DMS 273 (cell line): ENCODE measurements around the gene CDH23.

Source experiments
- DNase-seq: peaks from one replicate; lab custom pipeline; 2025; ENCODE audit not compliant: unreplicated experiment; lab: John Stamatoyannopoulos, UW

The CDH23 gene

GRCh38 chr10:71695502-71696476 is 299.1 kb downstream of the CDH23 start:
- DNase-seq: peak; percentile 14

GRCh38 chr10:71696628-71697326 is 300.1 kb downstream of the CDH23 start:
- DNase-seq: peak; percentile 74

- no peak for DNase-seq
These were observed 301.4 kb downstream of the CDH23 start for GRCh38 chr10:71697938-71698709.

- DNase-seq: no peak
These were observed 302.0 kb downstream of the CDH23 start for GRCh38 chr10:71698737-71699136.

- no peak for DNase-seq
These were observed 304.1 kb downstream of the CDH23 start for GRCh38 chr10:71700731-71701368.

GRCh38 chr10:71701496-71702132 is 304.9 kb downstream of the CDH23 start:
- no peak for DNase-seq

GRCh38 chr10:71703577-71703976 is 306.9 kb downstream of the CDH23 start:
- no peak for DNase-seq

- no peak for DNase-seq
These were observed 308.1 kb downstream of the CDH23 start for GRCh38 chr10:71704816-71705215.

- DNase-seq: peak; percentile 41
These were observed 308.9 kb downstream of the CDH23 start for GRCh38 chr10:71705582-71705981.

- DNase-seq: no peak
These were observed 309.7 kb downstream of the CDH23 start for GRCh38 chr10:71706216-71707121.

GRCh38 chr10:71707240-71707789 is 310.6 kb downstream of the CDH23 start:
- no peak for DNase-seq

GRCh38 chr10:71708301-71708703 is 311.6 kb downstream of the CDH23 start:
- DNase-seq: peak; percentile 73

GRCh38 chr10:71708897-71709882 is 312.5 kb downstream of the CDH23 start:
- peak; percentile 10 for DNase-seq

GRCh38 chr10:71710519-71710918 is 313.8 kb downstream of the CDH23 start:
- DNase-seq: no peak

GRCh38 chr10:71711052-71711623 is 314.4 kb downstream of the CDH23 start:
- no peak for DNase-seq

- no peak for DNase-seq
These were observed 315.4 kb downstream of the CDH23 start for GRCh38 chr10:71712170-71712569.

- DNase-seq: no peak
These were observed 315.9 kb downstream of the CDH23 start for GRCh38 chr10:71712572-71713134.
